ENCODE measurements around the gene COL6A3.

- TF ChIP-seq, protein P1, sequence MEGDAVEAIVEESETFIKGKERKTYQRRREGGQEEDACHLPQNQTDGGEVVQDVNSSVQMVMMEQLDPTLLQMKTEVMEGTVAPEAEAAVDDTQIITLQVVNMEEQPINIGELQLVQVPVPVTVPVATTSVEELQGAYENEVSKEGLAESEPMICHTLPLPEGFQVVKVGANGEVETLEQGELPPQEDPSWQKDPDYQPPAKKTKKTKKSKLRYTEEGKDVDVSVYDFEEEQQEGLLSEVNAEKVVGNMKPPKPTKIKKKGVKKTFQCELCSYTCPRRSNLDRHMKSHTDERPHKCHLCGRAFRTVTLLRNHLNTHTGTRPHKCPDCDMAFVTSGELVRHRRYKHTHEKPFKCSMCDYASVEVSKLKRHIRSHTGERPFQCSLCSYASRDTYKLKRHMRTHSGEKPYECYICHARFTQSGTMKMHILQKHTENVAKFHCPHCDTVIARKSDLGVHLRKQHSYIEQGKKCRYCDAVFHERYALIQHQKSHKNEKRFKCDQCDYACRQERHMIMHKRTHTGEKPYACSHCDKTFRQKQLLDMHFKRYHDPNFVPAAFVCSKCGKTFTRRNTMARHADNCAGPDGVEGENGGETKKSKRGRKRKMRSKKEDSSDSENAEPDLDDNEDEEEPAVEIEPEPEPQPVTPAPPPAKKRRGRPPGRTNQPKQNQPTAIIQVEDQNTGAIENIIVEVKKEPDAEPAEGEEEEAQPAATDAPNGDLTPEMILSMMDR (conservative IDR thresholded peaks at IDR 0.05): no peak
- no peak for TF ChIP-seq EZH2 (IDR thresholded peaks at IDR 0.05; ENCODE audit: low read depth)
Measured at GRCh38 chr2:237298151-237299118, 115.5 kb downstream of the COL6A3 start.

Measured in PC-9 (cell line).